GM18511 (cell line): ENCODE measurements around the gene ATXN1.

Source experiments
- ATAC-seq: cut with Tn5 transposase; IDR thresholded peaks from one replicate; pipeline ENCODE4 v1.9.1; 2021; ENCODE audit warnings: mild to moderate bottlenecking, moderate library complexity; ENCODE audit not compliant: unreplicated experiment

Gene ATXN1

GRCh38 chr6:16683641-16684194 is 77.5 kb downstream of the ATXN1 start:
- ATAC-seq, result no peak

- no peak for ATAC-seq
Observed at GRCh38 chr6:16681260-16681873, 79.9 kb downstream of the ATXN1 start.

GRCh38 chr6:16679050-16679449 is 82.2 kb downstream of the ATXN1 start:
- ATAC-seq, result no peak

- no peak for ATAC-seq
Observed at GRCh38 chr6:16677458-16677857, 83.8 kb downstream of the ATXN1 start.

- ATAC-seq, result no peak
Observed at GRCh38 chr6:16676978-16677377, 84.3 kb downstream of the ATXN1 start.

GRCh38 chr6:16676376-16676775 is 84.9 kb downstream of the ATXN1 start:
- ATAC-seq, result no peak

GRCh38 chr6:16674801-16675392 is 86.4 kb downstream of the ATXN1 start:
- ATAC-seq, result no peak

GRCh38 chr6:16673011-16673797 is 88.1 kb downstream of the ATXN1 start:
- ATAC-seq, result no peak

GRCh38 chr6:16671302-16672289 is 89.7 kb downstream of the ATXN1 start:
- no peak for ATAC-seq

- peak; percentile 59 for ATAC-seq
Observed at GRCh38 chr6:16670617-16671051, 90.6 kb downstream of the ATXN1 start.

- ATAC-seq, result peak; percentile 78
Observed at GRCh38 chr6:16670183-16670582, 91.1 kb downstream of the ATXN1 start.

GRCh38 chr6:16669227-16669626 is 92.0 kb downstream of the ATXN1 start:
- no peak for ATAC-seq

GRCh38 chr6:16667509-16667908 is 93.8 kb downstream of the ATXN1 start:
- no peak for ATAC-seq

- no peak for ATAC-seq
Observed at GRCh38 chr6:16665992-16666391, 95.3 kb downstream of the ATXN1 start.

- ATAC-seq, result no peak
Observed at GRCh38 chr6:16665182-16665581, 96.1 kb downstream of the ATXN1 start.

GRCh38 chr6:16663901-16664300 is 97.4 kb downstream of the ATXN1 start:
- no peak for ATAC-seq

- no peak for ATAC-seq
Observed at GRCh38 chr6:16660157-16660497, 101.1 kb downstream of the ATXN1 start.

GRCh38 chr6:16659466-16660156 is 101.6 kb downstream of the ATXN1 start:
- ATAC-seq, result no peak

- ATAC-seq, result no peak
Observed at GRCh38 chr6:16658348-16659034, 102.8 kb downstream of the ATXN1 start.

- peak; percentile 44 for ATAC-seq
Observed at GRCh38 chr6:16657768-16658167, 103.5 kb downstream of the ATXN1 start.
